Measurements from ENCODE around the gene ZNF576.

DNA sequence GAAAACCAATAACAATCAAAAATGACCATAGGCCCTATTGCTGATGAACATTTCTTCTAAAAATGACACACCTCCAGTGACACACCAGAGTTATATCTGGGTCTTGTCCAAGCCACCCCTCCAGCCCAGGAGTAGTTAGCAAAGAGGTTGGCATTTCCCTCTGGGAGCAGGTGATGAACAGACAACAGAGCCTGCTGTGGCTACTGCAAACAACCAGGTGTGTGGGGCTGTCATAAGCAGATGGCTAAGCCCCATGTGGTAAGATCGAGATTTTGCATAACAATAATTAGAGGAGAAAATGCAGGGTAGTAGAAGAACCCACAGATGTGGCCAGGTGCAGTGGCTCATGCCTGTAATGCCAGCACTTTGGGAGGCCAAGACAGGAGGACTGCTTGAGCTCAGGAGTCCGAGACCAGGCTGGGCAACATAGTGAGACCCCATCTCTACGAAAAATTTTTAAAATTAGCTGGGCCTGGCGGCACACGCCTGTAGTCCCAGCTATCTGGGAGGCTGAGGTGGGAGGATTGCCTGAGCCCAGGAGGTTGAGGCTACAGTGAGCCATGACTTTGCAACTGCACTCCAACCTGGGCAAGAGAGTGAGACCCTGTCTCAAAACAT lies 26.1 kb upstream of the ZNF576 start:
- TF ChIP-seq, protein P1, sequence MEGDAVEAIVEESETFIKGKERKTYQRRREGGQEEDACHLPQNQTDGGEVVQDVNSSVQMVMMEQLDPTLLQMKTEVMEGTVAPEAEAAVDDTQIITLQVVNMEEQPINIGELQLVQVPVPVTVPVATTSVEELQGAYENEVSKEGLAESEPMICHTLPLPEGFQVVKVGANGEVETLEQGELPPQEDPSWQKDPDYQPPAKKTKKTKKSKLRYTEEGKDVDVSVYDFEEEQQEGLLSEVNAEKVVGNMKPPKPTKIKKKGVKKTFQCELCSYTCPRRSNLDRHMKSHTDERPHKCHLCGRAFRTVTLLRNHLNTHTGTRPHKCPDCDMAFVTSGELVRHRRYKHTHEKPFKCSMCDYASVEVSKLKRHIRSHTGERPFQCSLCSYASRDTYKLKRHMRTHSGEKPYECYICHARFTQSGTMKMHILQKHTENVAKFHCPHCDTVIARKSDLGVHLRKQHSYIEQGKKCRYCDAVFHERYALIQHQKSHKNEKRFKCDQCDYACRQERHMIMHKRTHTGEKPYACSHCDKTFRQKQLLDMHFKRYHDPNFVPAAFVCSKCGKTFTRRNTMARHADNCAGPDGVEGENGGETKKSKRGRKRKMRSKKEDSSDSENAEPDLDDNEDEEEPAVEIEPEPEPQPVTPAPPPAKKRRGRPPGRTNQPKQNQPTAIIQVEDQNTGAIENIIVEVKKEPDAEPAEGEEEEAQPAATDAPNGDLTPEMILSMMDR (IDR thresholded peaks at IDR 0.05): no peak
- TF ChIP-seq POLR2A (IDR thresholded peaks at IDR 0.05): no peak
